ENCODE measurements around the gene PRAMEF8.
"Not testable (repeated sequence)": the region's sequence is repeated elsewhere in the genome, so short reads cannot be mapped to it uniquely, and the experiment has no call there.

PRAMEF8 gene

GRCh38 chr1:13285037-13285436, at the start of gene PRAMEF8:
TSS of gene PRAMEF8 (minus strand) at chr1:13285137. CDS start at chr1:13284091, 1,046 bp downstream.
- not testable (repeated sequence) for DNase-seq (ENCODE audit: low spot score)

- DNase-seq (ENCODE audit: low spot score), result not testable (repeated sequence)
These were observed 30.3 kb upstream of the PRAMEF8 start, which contains the start of gene PRAMEF15 for GRCh38 chr1:13315281-13315680. TSS of gene PRAMEF15 (plus strand) at chr1:13315581. CDS start at chr1:13318408, 2,827 bp downstream.

GRCh38 chr1:13303239-13303638, 18.3 kb upstream of the PRAMEF8 start, which contains the start of gene PRAMEF33:
TSS of gene PRAMEF33 (plus strand) at chr1:13303539. CDS start at chr1:13305955, 2,416 bp downstream.
- DNase-seq (ENCODE audit: low spot score), result not testable (repeated sequence)

- DNase-seq (ENCODE audit: low spot score), result not testable (repeated sequence)
These were observed 17.3 kb upstream of the PRAMEF8 start for GRCh38 chr1:13302197-13302596.

GRCh38 chr1:13298699-13299098, 13.8 kb upstream of the PRAMEF8 start:
- DNase-seq (ENCODE audit: low spot score), result not testable (repeated sequence)

- DNase-seq (ENCODE audit: low spot score), result not testable (repeated sequence)
These were observed 12.4 kb upstream of the PRAMEF8 start for GRCh38 chr1:13297216-13297931.

- DNase-seq (ENCODE audit: low spot score), result not testable (repeated sequence)
These were observed 4.1 kb upstream of the PRAMEF8 start for GRCh38 chr1:13289030-13289429.

- not testable (repeated sequence) for DNase-seq (ENCODE audit: low spot score)
These were observed 5.3 kb downstream of the PRAMEF8 start for GRCh38 chr1:13279617-13280016.

- not testable (repeated sequence) for DNase-seq (ENCODE audit: low spot score)
These were observed 7.9 kb downstream of the PRAMEF8 start for GRCh38 chr1:13277016-13277415.

GRCh38 chr1:13265124-13265523, 19.8 kb downstream of the PRAMEF8 start:
- DNase-seq (ENCODE audit: low spot score), result not testable (repeated sequence)

- not testable (repeated sequence) for DNase-seq (ENCODE audit: low spot score)
These were observed 31.0 kb downstream of the PRAMEF8 start, which contains the start of gene PRAMEF5 for GRCh38 chr1:13253898-13254297. TSS of gene PRAMEF5 (plus strand) at chr1:13254198. CDS start at chr1:13259269, 5,071 bp downstream.

GRCh38 chr1:13247122-13247521, 37.8 kb downstream of the PRAMEF8 start:
- DNase-seq (ENCODE audit: low spot score), result not testable (repeated sequence)

GRCh38 chr1:13246554-13246871, 38.4 kb downstream of the PRAMEF8 start:
- DNase-seq (ENCODE audit: low spot score), result not testable (repeated sequence)

GRCh38 chr1:13245841-13246553, 38.9 kb downstream of the PRAMEF8 start:
- DNase-seq (ENCODE audit: low spot score), result not testable (repeated sequence)

GRCh38 chr1:13243536-13244263, 41.2 kb downstream of the PRAMEF8 start:
- DNase-seq (ENCODE audit: low spot score), result not testable (repeated sequence)

- DNase-seq (ENCODE audit: low spot score), result not testable (repeated sequence)
These were observed 45.3 kb downstream of the PRAMEF8 start for GRCh38 chr1:13239633-13240032.

GRCh38 chr1:13237572-13237971, 47.4 kb downstream of the PRAMEF8 start:
- DNase-seq (ENCODE audit: low spot score), result not testable (repeated sequence)

- not testable (repeated sequence) for DNase-seq (ENCODE audit: low spot score)
These were observed 50.9 kb downstream of the PRAMEF8 start for GRCh38 chr1:13234057-13234456.

GRCh38 chr1:13232056-13232455, 52.9 kb downstream of the PRAMEF8 start:
- DNase-seq (ENCODE audit: low spot score), result not testable (repeated sequence)

Data from CD4-positive, alpha-beta T cell treated with Interleukin-6 at 100 ng/mL for 8 hours (primary cell).